Raji (cell line): Measurements from ENCODE around the gene BRINP3.

ENCODE experiments used
- POLR2A ChIP-seq: IDR thresholded peaks from 2 replicates; pipeline ENCODE4 v1.6.1; 2011; ENCODE audit warnings: low read depth, low read length, control low read depth; ENCODE audit not compliant: insufficient read depth

The BRINP3 gene

GRCh38 chr1:190377991-190378390 lies 99.7 kb downstream of the BRINP3 start:
- TF ChIP-seq POLR2A = no peak

- TF ChIP-seq POLR2A = no peak
These were observed 100.4 kb downstream of the BRINP3 start for GRCh38 chr1:190377294-190377693.

GRCh38 chr1:190376044-190376443 lies 101.6 kb downstream of the BRINP3 start:
- no peak for TF ChIP-seq POLR2A

GRCh38 chr1:190373705-190374336 lies 103.8 kb downstream of the BRINP3 start:
- no peak for TF ChIP-seq POLR2A

GRCh38 chr1:190367200-190367599 lies 110.5 kb downstream of the BRINP3 start:
- TF ChIP-seq POLR2A = no peak

GRCh38 chr1:190365283-190365682 lies 112.4 kb downstream of the BRINP3 start:
- TF ChIP-seq POLR2A = no peak

GRCh38 chr1:190353538-190354101 lies 124.0 kb downstream of the BRINP3 start:
- TF ChIP-seq POLR2A = no peak

GRCh38 chr1:190344454-190344853 lies 133.2 kb downstream of the BRINP3 start:
- no peak for TF ChIP-seq POLR2A

- no peak for TF ChIP-seq POLR2A
These were observed 138.8 kb downstream of the BRINP3 start for GRCh38 chr1:190338829-190339228.

GRCh38 chr1:190328871-190329270 lies 148.8 kb downstream of the BRINP3 start:
- no peak for TF ChIP-seq POLR2A

- no peak for TF ChIP-seq POLR2A
These were observed 149.3 kb downstream of the BRINP3 start for GRCh38 chr1:190328361-190328760.

- TF ChIP-seq POLR2A = no peak
These were observed 150.4 kb downstream of the BRINP3 start for GRCh38 chr1:190327271-190327670.

GRCh38 chr1:190323530-190323929 lies 154.1 kb downstream of the BRINP3 start:
- no peak for TF ChIP-seq POLR2A

- no peak for TF ChIP-seq POLR2A
These were observed 155.4 kb downstream of the BRINP3 start for GRCh38 chr1:190322274-190322673.

- TF ChIP-seq POLR2A = no peak
These were observed 156.7 kb downstream of the BRINP3 start for GRCh38 chr1:190320952-190321351.

- TF ChIP-seq POLR2A = no peak
These were observed 164.9 kb downstream of the BRINP3 start for GRCh38 chr1:190312763-190313162.

- no peak for TF ChIP-seq POLR2A
These were observed 174.2 kb downstream of the BRINP3 start for GRCh38 chr1:190303501-190303900.

GRCh38 chr1:190296453-190296852 lies 181.2 kb downstream of the BRINP3 start:
- TF ChIP-seq POLR2A = no peak

GRCh38 chr1:190289897-190290296 lies 187.8 kb downstream of the BRINP3 start:
- TF ChIP-seq POLR2A = no peak
